ENCODE results near the gene ARMH1. TPM values are rescaled to one million over a fixed set of nuclear protein-coding genes. Genes with fewer than 3 reads are reported as not detected.
"Not testable (repeated sequence)": the region's sequence is repeated elsewhere in the genome, so short reads cannot be mapped to it uniquely, and the experiment has no call there.

The ARMH1 gene
- total RNA-seq, 1 donor from 2014 or later, result 0.52 TPM

DNA sequence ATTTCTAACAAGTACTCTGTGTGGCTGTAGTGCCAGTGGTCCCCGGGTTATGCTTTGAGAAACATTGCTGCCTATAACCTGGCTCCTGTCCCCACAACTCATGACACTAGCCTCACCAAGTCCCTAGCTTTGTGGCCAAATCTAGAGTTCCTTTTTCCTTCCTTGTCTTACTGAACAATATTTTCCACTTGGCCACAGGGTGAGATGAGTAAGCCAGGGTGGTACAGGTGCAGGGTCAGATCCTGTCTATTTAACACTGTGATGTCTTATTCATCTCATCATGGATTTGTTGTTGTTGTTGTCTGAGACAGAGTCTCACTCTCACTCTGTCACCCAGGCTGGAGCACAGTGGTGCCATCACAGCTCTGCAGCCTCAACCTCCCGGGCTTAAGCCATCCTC is 18.6 kb downstream of the ARMH1 start:
- no peak overlapping the region for H3K9ac ChIP-seq (ENCODE audit: low read depth in 1 of 3, low read length in 3 of 3)
- H3K4me3 ChIP-seq (ENCODE audit: low read length in 3 of 3), result no peak overlapping the region
- no peaks in the 10 kb centered on the region for H3K4me1 ChIP-seq (ENCODE audit: control insufficient read depth in 3 of 3, insufficient read depth in 3 of 3, low read length in 3 of 3)
- H3K36me3 ChIP-seq (ENCODE audit: control insufficient read depth in 3 of 3, insufficient read depth in 3 of 3, low read length in 3 of 3), result no peaks in the 10 kb centered on the region
- H3K9me3 ChIP-seq (ENCODE audit: control insufficient read depth in 3 of 3, low read length in 3 of 3), result no peaks in the 10 kb centered on the region
- H3K27ac ChIP-seq (ENCODE audit: low read depth, low read length), result no peak overlapping the region
- no peaks in the 10 kb centered on the region for H3K27me3 ChIP-seq (ENCODE audit: control insufficient read depth in 3 of 3, insufficient read depth in 3 of 3, low read length in 3 of 3)

DNA sequence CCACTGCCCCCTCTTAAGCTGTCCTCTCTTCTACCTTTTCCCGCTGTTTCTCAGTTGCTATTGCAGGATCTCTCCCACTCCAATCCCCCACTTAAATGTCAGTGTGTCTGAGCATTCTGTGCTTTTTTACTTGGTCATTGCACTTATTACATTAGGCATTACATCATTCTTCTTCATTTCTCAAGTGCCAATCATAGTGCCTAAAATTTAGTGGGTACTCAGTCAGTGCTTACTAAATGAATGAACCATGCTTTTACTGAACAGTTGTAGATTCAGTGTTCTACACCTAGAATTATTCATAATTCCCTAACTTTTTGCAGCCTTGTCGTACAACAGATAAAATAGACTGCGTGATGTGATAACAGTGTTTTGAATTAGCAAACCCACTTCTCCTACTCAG is 19.4 kb downstream of the ARMH1 start:
- no peaks in the 10 kb centered on the region for H3K9me3 ChIP-seq (ENCODE audit: control insufficient read depth in 3 of 3, low read length in 3 of 3)
- H3K36me3 ChIP-seq (ENCODE audit: control insufficient read depth in 3 of 3, insufficient read depth in 3 of 3, low read length in 3 of 3), result no peaks in the 10 kb centered on the region
- no peak overlapping the region for H3K27ac ChIP-seq (ENCODE audit: low read depth, low read length)
- no peak overlapping the region for H3K4me3 ChIP-seq (ENCODE audit: low read length in 3 of 3)
- no peaks in the 10 kb centered on the region for H3K4me1 ChIP-seq (ENCODE audit: control insufficient read depth in 3 of 3, insufficient read depth in 3 of 3, low read length in 3 of 3)
- H3K27me3 ChIP-seq (ENCODE audit: control insufficient read depth in 3 of 3, insufficient read depth in 3 of 3, low read length in 3 of 3), result no peaks in the 10 kb centered on the region
- H3K9ac ChIP-seq (ENCODE audit: low read depth in 1 of 3, low read length in 3 of 3), result no peak overlapping the region

DNA sequence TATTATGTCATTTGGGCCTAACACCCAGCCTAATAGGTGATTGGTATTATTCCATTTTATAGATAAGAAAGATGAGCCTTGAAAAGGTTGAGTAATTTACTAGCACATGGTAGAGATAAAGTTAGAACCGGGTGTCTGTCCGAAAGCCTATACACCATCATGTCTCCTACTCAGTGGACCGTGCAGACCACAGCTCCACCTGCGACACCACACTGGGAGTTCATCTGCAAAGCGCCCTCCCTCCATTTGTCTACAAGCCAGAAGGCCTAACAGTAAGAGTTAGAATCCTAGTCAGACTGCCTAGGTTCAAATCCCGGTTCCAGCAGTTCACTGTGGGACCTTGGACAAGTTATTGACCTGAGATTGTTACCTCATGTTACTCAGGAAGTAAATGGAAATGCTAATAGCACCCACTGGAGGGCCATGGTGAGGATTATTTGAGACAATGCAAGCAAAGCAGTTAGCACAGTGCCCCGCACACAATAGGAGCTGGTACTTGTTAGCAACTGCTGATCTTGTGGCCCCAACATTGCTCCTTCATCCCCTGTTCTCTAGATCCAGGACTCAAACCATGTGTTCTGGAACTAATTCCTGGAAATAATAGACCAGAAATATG is 20.5 kb downstream of the ARMH1 start:
- no peak overlapping the region for H3K9ac ChIP-seq (ENCODE audit: low read depth in 1 of 3, low read length in 3 of 3)
- no peak overlapping the region for H3K27ac ChIP-seq (ENCODE audit: low read depth, low read length)
- H3K9me3 ChIP-seq (ENCODE audit: control insufficient read depth in 3 of 3, low read length in 3 of 3), result no peaks in the 10 kb centered on the region
- H3K4me3 ChIP-seq (ENCODE audit: low read length in 3 of 3), result no peak overlapping the region
- H3K27me3 ChIP-seq (ENCODE audit: control insufficient read depth in 3 of 3, insufficient read depth in 3 of 3, low read length in 3 of 3), result no peaks in the 10 kb centered on the region
- H3K36me3 ChIP-seq (ENCODE audit: control insufficient read depth in 3 of 3, insufficient read depth in 3 of 3, low read length in 3 of 3), result no peaks in the 10 kb centered on the region
- H3K4me1 ChIP-seq (ENCODE audit: control insufficient read depth in 3 of 3, insufficient read depth in 3 of 3, low read length in 3 of 3), result no peaks in the 10 kb centered on the region

DNA sequence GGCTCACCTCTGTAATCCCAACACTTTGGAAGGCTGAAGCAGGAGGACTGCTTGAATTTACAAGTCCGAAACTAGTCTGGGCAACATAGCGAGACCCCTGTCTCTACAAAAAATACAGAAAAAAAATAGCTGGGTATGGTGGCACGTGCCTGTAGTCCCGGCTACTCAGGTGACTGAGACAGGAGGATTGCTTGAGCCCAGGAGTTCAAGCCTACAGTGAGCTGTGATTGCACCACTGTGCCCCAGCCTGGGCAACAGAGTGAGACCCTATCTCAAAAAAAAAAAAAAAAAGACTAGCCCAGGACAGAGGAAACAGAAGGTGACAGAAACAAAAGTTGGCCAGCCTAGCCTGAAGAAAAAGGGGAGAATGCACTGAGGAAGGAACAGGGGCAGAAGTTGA is 21.2 kb downstream of the ARMH1 start:
- Histone ChIP-seq H3K9ac (ENCODE audit: low read depth in 1 of 3, low read length in 3 of 3) (no peak overlapping the region), H3K27ac (ENCODE audit: low read depth, low read length) (no peak overlapping the region), H3K4me3 (ENCODE audit: low read length in 3 of 3) (no peak overlapping the region), H3K27me3 (ENCODE audit: control insufficient read depth in 3 of 3, insufficient read depth in 3 of 3, low read length in 3 of 3) (no peaks in the 10 kb centered on the region), H3K36me3 (ENCODE audit: control insufficient read depth in 3 of 3, insufficient read depth in 3 of 3, low read length in 3 of 3) (no peaks in the 10 kb centered on the region), H3K4me1 (ENCODE audit: control insufficient read depth in 3 of 3, insufficient read depth in 3 of 3, low read length in 3 of 3) (no peaks in the 10 kb centered on the region), H3K9me3 (ENCODE audit: control insufficient read depth in 3 of 3, low read length in 3 of 3) (no peaks in the 10 kb centered on the region)

DNA sequence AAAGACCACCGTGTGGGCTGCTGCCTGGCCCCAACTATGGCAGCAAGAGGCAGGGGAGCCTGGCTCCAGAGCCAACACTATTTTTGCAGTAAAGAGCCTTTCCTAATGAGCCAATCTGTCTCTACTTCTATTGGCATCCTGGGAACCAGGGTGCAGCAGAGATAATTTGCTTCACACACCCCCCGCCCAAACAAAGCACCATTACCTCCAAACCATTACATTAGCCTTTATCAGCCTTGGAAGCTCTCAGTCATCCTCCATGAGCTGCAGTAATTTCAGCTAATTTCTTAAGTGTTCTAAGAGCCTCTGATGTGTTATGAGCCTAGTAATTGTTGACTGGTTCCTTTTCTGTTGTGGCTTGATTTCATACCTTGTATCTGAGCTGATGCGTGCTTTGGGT is 21.6 kb downstream of the ARMH1 start:
- H3K27me3 ChIP-seq (ENCODE audit: control insufficient read depth in 3 of 3, insufficient read depth in 3 of 3, low read length in 3 of 3), result no peaks in the 10 kb centered on the region
- no peaks in the 10 kb centered on the region for H3K4me1 ChIP-seq (ENCODE audit: control insufficient read depth in 3 of 3, insufficient read depth in 3 of 3, low read length in 3 of 3)
- no peak overlapping the region for H3K27ac ChIP-seq (ENCODE audit: low read depth, low read length)
- H3K4me3 ChIP-seq (ENCODE audit: low read length in 3 of 3), result no peak overlapping the region
- no peaks in the 10 kb centered on the region for H3K9me3 ChIP-seq (ENCODE audit: control insufficient read depth in 3 of 3, low read length in 3 of 3)
- H3K9ac ChIP-seq (ENCODE audit: low read depth in 1 of 3, low read length in 3 of 3), result no peak overlapping the region
- H3K36me3 ChIP-seq (ENCODE audit: control insufficient read depth in 3 of 3, insufficient read depth in 3 of 3, low read length in 3 of 3), result no peaks in the 10 kb centered on the region

DNA sequence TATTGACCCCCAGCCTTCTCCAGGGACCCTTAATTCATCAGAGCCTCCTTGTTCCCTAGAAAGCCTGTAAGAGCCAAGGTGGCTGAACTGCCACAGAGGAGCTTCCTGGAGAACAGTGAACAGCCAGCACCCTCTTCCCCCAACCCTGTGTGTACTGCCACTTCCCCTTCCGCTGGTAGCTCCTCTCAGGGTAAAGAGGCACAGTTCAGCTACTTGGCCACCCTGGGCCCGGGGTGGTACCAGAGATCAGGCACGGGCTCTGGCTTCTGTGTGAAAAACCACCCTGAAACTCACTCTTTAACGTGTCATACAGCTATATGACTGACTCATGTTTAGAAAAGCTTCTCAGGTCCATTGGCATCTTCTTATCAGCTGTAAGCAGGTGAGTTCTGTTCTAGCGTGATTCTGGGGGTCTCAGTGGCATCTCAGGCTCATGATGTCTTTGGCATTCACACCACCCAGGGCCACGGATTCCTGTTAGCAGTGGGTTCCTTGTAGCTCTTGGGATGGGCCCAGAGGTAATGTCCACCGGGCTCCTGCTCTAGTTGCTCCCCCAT is 22.4 kb downstream of the ARMH1 start:
- Histone ChIP-seq H3K27me3 (ENCODE audit: control insufficient read depth in 3 of 3, insufficient read depth in 3 of 3, low read length in 3 of 3) (no peaks in the 10 kb centered on the region), H3K4me1 (ENCODE audit: control insufficient read depth in 3 of 3, insufficient read depth in 3 of 3, low read length in 3 of 3) (no peaks in the 10 kb centered on the region), H3K4me3 (ENCODE audit: low read length in 3 of 3) (no peak overlapping the region), H3K9ac (ENCODE audit: low read depth in 1 of 3, low read length in 3 of 3) (no peak overlapping the region), H3K27ac (ENCODE audit: low read depth, low read length) (no peak overlapping the region), H3K9me3 (ENCODE audit: control insufficient read depth in 3 of 3, low read length in 3 of 3) (no peaks in the 10 kb centered on the region), H3K36me3 (ENCODE audit: control insufficient read depth in 3 of 3, insufficient read depth in 3 of 3, low read length in 3 of 3) (no peaks in the 10 kb centered on the region)

DNA sequence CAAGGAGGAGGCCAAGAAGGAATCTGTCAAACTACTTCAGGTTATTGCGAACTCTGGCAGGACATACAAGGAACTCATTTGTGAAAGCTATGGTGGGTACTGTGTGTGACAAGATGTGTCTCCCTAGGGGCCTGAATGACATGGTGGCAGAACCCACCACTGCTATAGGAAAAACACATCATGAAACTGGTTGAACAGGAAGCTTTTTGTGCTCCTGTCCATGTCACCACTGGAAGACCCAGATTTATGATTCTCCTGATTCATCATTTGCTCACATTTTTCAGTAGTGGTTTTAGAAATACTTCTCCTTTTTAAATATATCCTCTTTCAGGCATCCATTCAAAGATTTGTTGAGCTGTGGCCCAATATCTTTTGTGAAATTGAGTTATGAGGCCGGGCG is 23.6 kb downstream of the ARMH1 start:
- no peaks in the 10 kb centered on the region for H3K4me1 ChIP-seq (ENCODE audit: control insufficient read depth in 3 of 3, insufficient read depth in 3 of 3, low read length in 3 of 3)
- H3K27ac ChIP-seq (ENCODE audit: low read depth, low read length), result no peak overlapping the region
- no peaks in the 10 kb centered on the region for H3K36me3 ChIP-seq (ENCODE audit: control insufficient read depth in 3 of 3, insufficient read depth in 3 of 3, low read length in 3 of 3)
- no peaks in the 10 kb centered on the region for H3K27me3 ChIP-seq (ENCODE audit: control insufficient read depth in 3 of 3, insufficient read depth in 3 of 3, low read length in 3 of 3)
- no peak overlapping the region for H3K4me3 ChIP-seq (ENCODE audit: low read length in 3 of 3)
- H3K9ac ChIP-seq (ENCODE audit: low read depth in 1 of 3, low read length in 3 of 3), result no peak overlapping the region
- no peaks in the 10 kb centered on the region for H3K9me3 ChIP-seq (ENCODE audit: control insufficient read depth in 3 of 3, low read length in 3 of 3)

DNA sequence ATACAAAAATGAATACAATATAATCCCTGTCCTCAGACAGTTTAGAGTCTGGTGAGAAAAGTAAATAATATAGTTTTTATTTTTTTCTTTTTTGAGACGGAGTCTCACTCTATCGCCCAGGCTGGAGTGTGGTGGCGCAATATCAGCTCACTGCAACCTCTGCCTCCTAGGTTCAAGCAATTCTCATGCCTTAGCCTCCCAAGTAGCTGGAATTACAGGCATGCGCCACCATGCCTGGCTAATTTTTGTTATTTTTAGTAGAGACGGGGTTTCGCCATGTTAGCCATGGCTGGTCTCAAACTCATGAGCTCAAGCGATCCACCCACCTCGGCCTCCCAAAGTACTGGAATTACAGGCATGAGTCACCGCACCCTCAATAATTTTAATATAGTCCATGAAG is 24.9 kb downstream of the ARMH1 start:
- not testable (repeated sequence) for H3K9me3 ChIP-seq (ENCODE audit: control insufficient read depth in 3 of 3, low read length in 3 of 3); H3K4me1 ChIP-seq (ENCODE audit: control insufficient read depth in 3 of 3, insufficient read depth in 3 of 3, low read length in 3 of 3); H3K36me3 ChIP-seq (ENCODE audit: control insufficient read depth in 3 of 3, insufficient read depth in 3 of 3, low read length in 3 of 3); H3K27ac ChIP-seq (ENCODE audit: low read depth, low read length); H3K27me3 ChIP-seq (ENCODE audit: control insufficient read depth in 3 of 3, insufficient read depth in 3 of 3, low read length in 3 of 3); H3K4me3 ChIP-seq (ENCODE audit: low read length in 3 of 3); H3K9ac ChIP-seq (ENCODE audit: low read depth in 1 of 3, low read length in 3 of 3)

DNA sequence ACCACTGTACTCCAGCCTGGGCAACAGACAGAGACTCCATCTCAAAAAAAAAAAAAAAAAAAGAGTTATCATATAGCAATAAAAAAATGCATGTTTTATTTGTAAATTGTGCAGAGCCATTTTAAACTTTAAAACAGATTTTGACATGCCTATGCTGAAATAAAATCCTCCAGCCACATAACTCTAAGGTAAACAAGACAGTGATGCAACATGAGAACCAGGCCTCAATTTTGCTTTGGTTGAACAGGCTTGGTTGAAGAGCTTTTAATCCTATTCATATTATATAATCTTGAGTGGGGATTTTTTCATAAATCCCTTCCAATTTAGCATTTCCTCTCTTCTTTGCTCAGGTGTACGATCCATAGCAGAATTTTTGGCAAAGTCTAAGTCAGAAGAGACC is 26.1 kb downstream of the ARMH1 start:
- no peak overlapping the region for H3K27ac ChIP-seq (ENCODE audit: low read depth, low read length)
- no peaks in the 10 kb centered on the region for H3K27me3 ChIP-seq (ENCODE audit: control insufficient read depth in 3 of 3, insufficient read depth in 3 of 3, low read length in 3 of 3)
- no peaks in the 10 kb centered on the region for H3K4me1 ChIP-seq (ENCODE audit: control insufficient read depth in 3 of 3, insufficient read depth in 3 of 3, low read length in 3 of 3)
- H3K9ac ChIP-seq (ENCODE audit: low read depth in 1 of 3, low read length in 3 of 3), result no peak overlapping the region
- no peaks in the 10 kb centered on the region for H3K36me3 ChIP-seq (ENCODE audit: control insufficient read depth in 3 of 3, insufficient read depth in 3 of 3, low read length in 3 of 3)
- H3K9me3 ChIP-seq (ENCODE audit: control insufficient read depth in 3 of 3, low read length in 3 of 3), result no peaks in the 10 kb centered on the region
- no peak overlapping the region for H3K4me3 ChIP-seq (ENCODE audit: low read length in 3 of 3)

DNA sequence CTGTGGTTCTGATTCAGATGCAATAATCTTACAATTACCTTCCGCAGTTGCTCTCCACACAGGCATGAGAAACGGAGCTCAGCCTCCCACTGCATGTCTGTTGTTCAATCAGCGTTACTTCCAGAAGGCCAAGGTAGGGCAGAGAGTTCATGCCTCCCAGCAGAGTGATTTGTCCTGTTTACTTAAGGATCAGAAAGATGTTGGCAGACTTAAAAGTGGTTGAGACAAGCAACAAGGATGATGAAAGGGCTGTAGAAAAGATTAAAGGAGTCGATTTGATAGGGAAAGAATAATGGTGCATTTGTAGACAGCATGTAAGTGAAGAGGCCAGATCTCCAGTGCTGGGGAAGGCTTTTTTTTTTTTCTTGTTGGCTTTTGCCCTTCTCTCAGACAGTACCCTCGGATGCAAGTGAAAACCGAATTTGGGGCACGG is 26.6 kb downstream of the ARMH1 start:
- Histone ChIP-seq H3K9ac (ENCODE audit: low read depth in 1 of 3, low read length in 3 of 3) (no peak overlapping the region), H3K36me3 (ENCODE audit: control insufficient read depth in 3 of 3, insufficient read depth in 3 of 3, low read length in 3 of 3) (no peaks in the 10 kb centered on the region), H3K27ac (ENCODE audit: low read depth, low read length) (no peak overlapping the region), H3K9me3 (ENCODE audit: control insufficient read depth in 3 of 3, low read length in 3 of 3) (no peaks in the 10 kb centered on the region), H3K4me3 (ENCODE audit: low read length in 3 of 3) (no peak overlapping the region), H3K4me1 (ENCODE audit: control insufficient read depth in 3 of 3, insufficient read depth in 3 of 3, low read length in 3 of 3) (no peaks in the 10 kb centered on the region), H3K27me3 (ENCODE audit: control insufficient read depth in 3 of 3, insufficient read depth in 3 of 3, low read length in 3 of 3) (no peaks in the 10 kb centered on the region)

Measured in skeletal muscle tissue (tissue), 4 donors.